Skeletal muscle tissue (tissue), 4 donors: ENCODE results near the gene KIF25. TPM values are rescaled to one million over a fixed set of nuclear protein-coding genes. Genes with fewer than 3 reads are reported as not detected.
A peak's percentile ranks its signal among the peaks of the same experiment; 100 is the strongest.

Source experiments
- H3K27ac ChIP-seq: one replicate; pipeline ENCODE4 v1.7.0; 2013; ENCODE audit warnings: mild to moderate bottlenecking, low read depth, low read length, inconsistent platforms
- H3K27me3 ChIP-seq, 3 donors: one replicate each; pipeline ENCODE4 v1.7.0; 2013; ENCODE audit warnings: low read length in 3 of 3; ENCODE audit not compliant: control insufficient read depth in 3 of 3, insufficient read depth in 3 of 3
- H3K36me3 ChIP-seq, 3 donors: one replicate each; pipeline ENCODE4 v1.7.0; 2013; ENCODE audit warnings: low read length in 3 of 3; ENCODE audit not compliant: control insufficient read depth in 3 of 3, insufficient read depth in 3 of 3
- H3K4me1 ChIP-seq, 3 donors: one replicate each; pipeline ENCODE4 v1.7.0; 2013; ENCODE audit warnings: low read length in 3 of 3, mild to moderate bottlenecking in 3 of 3; ENCODE audit not compliant: control insufficient read depth in 3 of 3, insufficient read depth in 3 of 3
- H3K4me3 ChIP-seq, 3 donors: one replicate each; pipeline ENCODE4 v1.7.0; 2013; ENCODE audit warnings: low read length in 3 of 3
- H3K9ac ChIP-seq, 3 donors: one replicate each; pipeline ENCODE4 v1.7.0; 2013; ENCODE audit warnings: low read length in 3 of 3, mild to moderate bottlenecking in 3 of 3, moderate library complexity in 2 of 3, low read depth in 1 of 3
- H3K9me3 ChIP-seq, 3 donors: one replicate each; pipeline ENCODE4 v1.7.0; 2013; ENCODE audit warnings: low read length in 3 of 3; ENCODE audit not compliant: control insufficient read depth in 3 of 3
- total RNA-seq: library from RNA; depleted of rRNA; stranded (reverse); fragments of >200 nt; gene quantifications from one replicate; pipeline ENCODE4 v1.2.3, GENCODE V29; 2014
- donor health status: Osteomylitis.

KIF25 gene
- total RNA-seq, 1 donor from 2014 or later: not detected

- no peak overlapping the region for H3K9ac ChIP-seq
- H3K27ac ChIP-seq: no peak overlapping the region
- no peak overlapping the region for H3K4me3 ChIP-seq
- H3K9me3 ChIP-seq: no peaks in the 10 kb centered on the region
- H3K27me3 ChIP-seq: peaks cover 0 to 3% (median 0%) of the 10 kb centered on the region in 3 donors
- no peaks in the 10 kb centered on the region for H3K36me3 ChIP-seq
- H3K4me1 ChIP-seq: peaks cover 8 to 22% (median 19%) of the 10 kb centered on the region in 3 donors
Measured at GRCh38 chr6:168082860-168083513, 85.5 kb downstream of the KIF25 start.

DNA sequence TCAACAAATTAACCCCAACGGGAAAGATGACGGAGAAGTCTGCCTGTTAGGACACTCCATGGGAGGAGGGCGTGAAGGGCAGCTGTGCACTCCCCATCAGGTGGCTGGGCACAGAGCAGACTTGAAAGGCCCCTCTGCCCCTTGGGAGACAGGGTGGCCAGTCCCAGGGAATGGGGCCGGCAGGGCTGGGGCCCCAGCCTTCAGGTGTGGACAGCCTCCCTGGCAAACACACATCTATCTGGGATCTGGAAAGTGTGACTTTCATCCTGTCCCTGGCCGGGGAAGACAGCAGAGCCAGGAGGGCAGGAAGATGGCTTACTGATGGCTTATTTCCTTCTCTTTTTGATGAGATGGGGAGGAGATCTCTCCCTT is 86.0 kb downstream of the KIF25 start:
- Histone ChIP-seq H3K4me1 (peaks cover 13 to 27% (median 25%) of the 10 kb centered on the region in 3 donors), H3K36me3 (no peaks in the 10 kb centered on the region), H3K4me3 (no peak overlapping the region), H3K9ac (no peak overlapping the region), H3K27me3 (peaks cover 0 to 3% (median 0%) of the 10 kb centered on the region in 3 donors), H3K27ac (no peak overlapping the region), H3K9me3 (no peaks in the 10 kb centered on the region)

DNA sequence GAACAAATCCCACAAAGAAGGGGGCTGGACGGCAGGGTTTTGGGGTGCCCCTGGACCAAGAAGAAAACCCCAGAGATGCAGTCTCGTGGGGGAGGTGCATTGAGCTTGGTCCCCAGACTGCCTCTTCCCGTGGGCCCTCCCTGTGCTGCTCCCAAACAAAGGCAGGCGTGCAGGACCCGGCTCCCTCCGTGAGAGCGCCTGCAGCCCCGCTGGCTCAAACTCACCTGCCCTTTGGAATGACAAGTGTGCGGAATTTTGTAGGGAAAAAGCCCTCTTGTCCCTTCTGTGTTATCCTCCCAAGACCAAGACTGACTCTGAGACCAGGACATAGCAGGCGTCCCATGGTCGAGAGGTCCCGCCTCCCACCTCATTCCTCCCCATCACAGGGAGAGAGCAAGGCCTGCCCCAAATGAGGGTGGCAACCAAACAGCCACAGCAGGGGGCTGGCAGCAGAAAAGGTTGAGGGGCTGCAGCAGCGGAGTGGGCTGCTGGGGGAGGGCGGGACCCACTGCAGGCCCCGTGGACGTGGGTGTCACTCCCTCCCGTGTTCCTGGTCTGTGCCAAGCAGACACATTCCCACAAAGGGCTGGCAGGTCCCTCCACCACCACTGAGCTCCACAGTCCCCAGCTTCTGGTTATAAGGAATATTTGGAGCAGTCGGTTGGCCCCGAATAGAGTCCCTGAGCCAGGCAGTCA is 87.1 kb downstream of the KIF25 start:
- Histone ChIP-seq H3K9ac (no peak overlapping the region), H3K27me3 (peaks cover 0 to 3% (median 0%) of the 10 kb centered on the region in 3 donors), H3K4me3 (no peak overlapping the region), H3K9me3 (no peaks in the 10 kb centered on the region), H3K36me3 (no peaks in the 10 kb centered on the region), H3K4me1 (peaks cover 12 to 26% (median 18%) of the 10 kb centered on the region in 3 donors), H3K27ac (no peak overlapping the region)

- Histone ChIP-seq H3K36me3 (no peaks in the 10 kb centered on the region), H3K4me3 (no peak overlapping the region), H3K27me3 (peaks cover 0 to 9% (median 3%) of the 10 kb centered on the region in 3 donors), H3K9ac (no peak overlapping the region), H3K9me3 (no peaks in the 10 kb centered on the region), H3K4me1 (peaks cover 12 to 20% (median 15%) of the 10 kb centered on the region in 3 donors), H3K27ac (no peak overlapping the region)
Measured at GRCh38 chr6:168086066-168086465, 88.6 kb downstream of the KIF25 start.

DNA sequence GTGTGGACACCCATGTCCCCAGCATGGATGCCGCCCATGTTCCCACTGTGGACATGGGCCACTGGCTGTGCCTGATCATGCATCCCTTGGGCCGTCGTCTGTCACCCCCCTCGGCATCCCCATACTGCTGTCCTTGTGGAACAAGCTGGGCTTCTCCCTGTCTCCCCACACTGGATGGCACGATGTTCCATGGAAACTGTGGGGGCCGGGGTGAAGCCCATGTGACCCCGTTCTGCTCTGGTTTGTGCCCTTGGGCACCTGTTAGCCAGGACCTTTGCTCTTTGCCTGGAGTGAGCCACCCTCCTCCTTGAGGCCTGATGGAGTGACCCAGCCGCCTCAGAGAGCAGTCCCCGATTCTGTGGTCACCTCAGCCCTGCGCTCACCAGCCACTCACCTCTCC is 89.1 kb downstream of the KIF25 start:
- Histone ChIP-seq H3K27me3 (peaks cover 0 to 9% (median 3%) of the 10 kb centered on the region in 3 donors), H3K4me1 (peaks cover 12 to 20% (median 15%) of the 10 kb centered on the region in 3 donors), H3K9ac (no peak overlapping the region), H3K9me3 (no peaks in the 10 kb centered on the region), H3K27ac (no peak overlapping the region), H3K36me3 (no peaks in the 10 kb centered on the region), H3K4me3 (no peak overlapping the region)

GRCh38 chr6:168087436-168088160 is 90.1 kb downstream of the KIF25 start:
- peaks cover 0 to 2% (median 0%) of the 10 kb centered on the region in 3 donors for H3K9me3 ChIP-seq
- H3K27me3 ChIP-seq: peaks cover 0 to 9% (median 3%) of the 10 kb centered on the region in 3 donors
- H3K9ac ChIP-seq: no peak overlapping the region
- no peaks in the 10 kb centered on the region for H3K36me3 ChIP-seq
- H3K4me3 ChIP-seq: no peak overlapping the region
- H3K27ac ChIP-seq: no peak overlapping the region
- peaks cover 12 to 20% (median 15%) of the 10 kb centered on the region in 3 donors for H3K4me1 ChIP-seq

DNA sequence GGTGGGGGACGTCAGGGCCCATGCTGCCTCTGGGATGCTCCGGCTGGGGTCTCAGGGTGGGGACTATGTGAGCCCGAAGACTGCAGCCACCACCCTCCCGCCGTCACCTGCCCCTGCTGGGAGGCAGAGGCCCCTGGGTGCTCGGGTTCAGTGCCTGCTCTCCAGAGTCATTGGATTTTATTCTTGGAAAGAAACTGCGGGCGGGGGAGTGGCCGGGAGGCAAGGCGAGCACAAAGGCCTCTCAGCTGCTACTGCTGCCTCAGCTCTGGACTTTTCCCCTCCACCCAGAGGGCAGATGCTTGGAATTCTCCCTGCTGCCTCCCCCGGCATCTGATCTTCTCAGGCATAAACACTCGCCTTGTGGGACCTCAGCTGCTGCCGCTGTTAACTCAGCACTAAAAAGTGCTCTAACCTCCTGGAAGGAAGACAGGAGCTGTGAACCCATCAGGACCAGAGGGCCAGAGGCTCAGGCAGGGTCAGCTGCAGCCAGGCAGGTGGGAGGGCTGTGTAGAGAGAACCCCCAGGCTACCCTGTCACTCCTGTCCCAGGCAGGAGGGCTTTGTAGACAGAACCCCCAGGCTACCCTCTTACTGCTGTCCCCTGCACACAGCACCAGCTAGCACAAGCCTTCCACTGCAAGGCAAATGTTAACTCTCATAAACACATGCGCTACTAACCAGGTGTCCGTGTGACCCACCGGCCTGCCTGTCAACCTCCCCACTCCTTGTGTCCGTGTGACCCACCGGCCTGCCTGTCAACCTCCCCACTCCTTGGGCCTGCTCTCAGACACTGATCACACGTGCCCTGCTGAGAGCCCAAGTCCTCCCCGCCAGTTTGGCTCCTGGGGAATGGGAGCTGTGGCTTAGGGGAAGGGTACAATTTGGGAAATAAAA is 90.9 kb downstream of the KIF25 start:
- H3K4me3 ChIP-seq: no peak overlapping the region
- H3K9ac ChIP-seq: peak overlapping the region in 1 of 3 donors; percentile 45
- H3K36me3 ChIP-seq: no peaks in the 10 kb centered on the region
- H3K9me3 ChIP-seq: peaks cover 0 to 4% (median 0%) of the 10 kb centered on the region in 3 donors
- peaks cover 0 to 9% (median 3%) of the 10 kb centered on the region in 3 donors for H3K27me3 ChIP-seq
- H3K4me1 ChIP-seq: peaks cover 12 to 20% (median 15%) of the 10 kb centered on the region in 3 donors
- peak overlapping the region; percentile 47 for H3K27ac ChIP-seq

GRCh38 chr6:168089186-168090063 is 92.0 kb downstream of the KIF25 start:
- H3K9me3 ChIP-seq: peaks cover 0 to 4% (median 0%) of the 10 kb centered on the region in 3 donors
- H3K4me3 ChIP-seq: no peak overlapping the region
- peaks cover 12 to 20% (median 15%) of the 10 kb centered on the region in 3 donors for H3K4me1 ChIP-seq
- no peaks in the 10 kb centered on the region for H3K36me3 ChIP-seq
- H3K27ac ChIP-seq: peak overlapping the region; percentile 47
- H3K9ac ChIP-seq: no peak overlapping the region
- peaks cover 0 to 9% (median 3%) of the 10 kb centered on the region in 3 donors for H3K27me3 ChIP-seq
